Neuronal stem cell (in vitro differentiated cells): ENCODE measurements around the gene SPCS2.

Source experiments
- DNase-seq: peaks from one replicate; pipeline ENCODE4 v3.0.0-alpha.2; 2013; ENCODE audit warnings: low spot score
- H2AFZ ChIP-seq: one replicate; pipeline ENCODE4 v1.6.1; 2013; ENCODE audit warnings: mild to moderate bottlenecking, low read length, inconsistent platforms
- H2AK5ac ChIP-seq: 2 replicates; pipeline ENCODE4 v1.6.1; 2013; ENCODE audit warnings: low read depth, mild to moderate bottlenecking, inconsistent platforms, low read length, moderate library complexity, mixed read lengths
- H2BK120ac ChIP-seq: 2 replicates; pipeline ENCODE4 v1.6.1; 2013; ENCODE audit warnings: low read depth, mild to moderate bottlenecking, inconsistent platforms, low read length, moderate library complexity, mixed read lengths
- H2BK12ac ChIP-seq: one replicate; pipeline ENCODE4 v1.6.1; 2013; ENCODE audit warnings: low read length, inconsistent platforms
- H2BK15ac ChIP-seq: 2 replicates; pipeline ENCODE4 v1.6.1; 2013; ENCODE audit warnings: mild to moderate bottlenecking, low read length, inconsistent platforms, mixed read lengths
- H2BK5ac ChIP-seq: one replicate; pipeline ENCODE4 v1.6.1; 2013; ENCODE audit warnings: inconsistent platforms, mild to moderate bottlenecking, low read length, moderate library complexity
- H3K14ac ChIP-seq: one replicate; pipeline ENCODE4 v1.6.1; 2013; ENCODE audit warnings: low read length, inconsistent platforms
- H3K18ac ChIP-seq: 2 replicates; pipeline ENCODE4 v1.6.1; 2013; ENCODE audit warnings: low read length, inconsistent platforms
- H3K23ac ChIP-seq: 2 replicates; pipeline ENCODE4 v1.6.1; 2013; ENCODE audit warnings: low read depth, mild to moderate bottlenecking, mixed read lengths, low read length, inconsistent platforms; ENCODE audit not compliant: poor library complexity
- H3K27ac ChIP-seq: replicated peaks from 3 replicates; pipeline ENCODE4 v1.5.1; 2013; ENCODE audit warnings: low read length, inconsistent platforms
- H3K27me3 ChIP-seq, 3 experiments: 2 replicates each; pipeline ENCODE4 v1.6.1; 2013; ENCODE audit warnings: low read length in 3 of 3, mild to moderate bottlenecking in 2 of 3, inconsistent platforms in 1 of 3, low read depth in 1 of 3, mixed read lengths in 1 of 3, moderate library complexity in 1 of 3; ENCODE audit not compliant: control insufficient read depth in 3 of 3, insufficient read depth in 3 of 3
- H3K36me3 ChIP-seq, 2 donors: replicated peaks in 1 of 2; 2 replicates each; pipeline ENCODE4 v1.6.1; 2013; ENCODE audit warnings: low read length in 2 of 2; ENCODE audit not compliant: control insufficient read depth in 2 of 2, insufficient read depth in 2 of 2
- H3K4ac ChIP-seq: 2 replicates; pipeline ENCODE4 v1.6.1; 2013; ENCODE audit warnings: inconsistent platforms, mild to moderate bottlenecking, low read length, moderate library complexity
- H3K4me1 ChIP-seq, 2 donors: 1 replicate in 1 of 2; 2 replicates in 1 of 2; pipeline ENCODE4 v1.6.1; 2013; ENCODE audit warnings: low read length in 2 of 2, low read depth in 1 of 2; ENCODE audit not compliant: control insufficient read depth in 2 of 2, insufficient read depth in 1 of 2
- H3K4me2 ChIP-seq: one replicate; pipeline ENCODE4 v1.6.1; 2013; ENCODE audit warnings: mild to moderate bottlenecking, low read length, inconsistent platforms; ENCODE audit not compliant: insufficient read depth, poor library complexity, severe bottlenecking
- H3K4me3 ChIP-seq, 2 donors: 2 replicates each; pipeline ENCODE4 v1.5.1; 2013; ENCODE audit warnings: low read length in 2 of 2, mild to moderate bottlenecking in 2 of 2, inconsistent platforms in 1 of 2, moderate library complexity in 1 of 2
- H3K79me1 ChIP-seq: one replicate; pipeline ENCODE4 v1.6.1; 2013; ENCODE audit warnings: low read depth, mild to moderate bottlenecking, inconsistent platforms, low read length, moderate library complexity
- H3K9ac ChIP-seq: one replicate; pipeline ENCODE4 v1.6.1; 2013; ENCODE audit warnings: mild to moderate bottlenecking, low read depth, low read length, inconsistent platforms; ENCODE audit not compliant: poor library complexity
- H3K9me3 ChIP-seq, 2 donors: replicated peaks in 1 of 2; 2 replicates each; pipeline versions ENCODE3 to v1.6.1; 2013; ENCODE audit warnings: low read length in 2 of 2, mild to moderate bottlenecking in 2 of 2, inconsistent platforms in 1 of 2, low read depth in 1 of 2, mixed read lengths in 1 of 2, moderate library complexity in 1 of 2; ENCODE audit not compliant: control insufficient read depth in 2 of 2, insufficient read depth in 1 of 2
- H4K8ac ChIP-seq: one replicate; pipeline ENCODE4 v1.6.1; 2013; ENCODE audit warnings: low read depth, mild to moderate bottlenecking, inconsistent platforms, low read length, moderate library complexity
- H4K91ac ChIP-seq: one replicate; pipeline ENCODE4 v1.6.1; 2013; ENCODE audit warnings: low read length, low read depth, mild to moderate bottlenecking, inconsistent platforms; ENCODE audit not compliant: poor library complexity
- WGBS, 2 donors: extraction: QIAGEN DNeasy Blood & Tissue Kit; methylation state at CpG; one replicate each; pipeline ENCODE4 v1.1.7; 2013; ENCODE audit warnings: missing lambda C conversion rate in 2 of 2, mixed read lengths in 1 of 2; ENCODE audit not compliant: insufficient read length in 2 of 2, insufficient replicate concordance in 1 of 2; ENCODE audit errors: extremely low coverage in 2 of 2; 5-methylcytosine and 5-hydroxymethylcytosine counted together

The SPCS2 gene

GRCh38 chr11:74953451-74953850, 4.4 kb downstream of the SPCS2 start:
- peaks cover 5% of the 10 kb centered on the region in 2 donors for H3K4me1 ChIP-seq
- no peak overlapping the region for H4K91ac ChIP-seq
- no peak overlapping the region for H4K8ac ChIP-seq
- H2AK5ac ChIP-seq, result no peak overlapping the region
- no peak overlapping the region for H2BK12ac ChIP-seq
- no peak overlapping the region for H3K27ac ChIP-seq
- H3K4me3 ChIP-seq, result no peak overlapping the region
- H3K9me3 ChIP-seq, result peaks cover 0 to 2% of the 10 kb centered on the region in 2 donors
- H2AFZ ChIP-seq, result no peak overlapping the region
- H3K27me3 ChIP-seq, result no peaks in the 10 kb centered on the region
- no peak overlapping the region for H3K9ac ChIP-seq
- peaks cover 2% of the 10 kb centered on the region for H3K79me1 ChIP-seq
- no peak overlapping the region for H3K4ac ChIP-seq
- H3K36me3 ChIP-seq, result peaks cover 8 to 63% of the 10 kb centered on the region in 2 donors
- DNase-seq, result no peak
- no peak overlapping the region for H3K4me2 ChIP-seq
- no peak overlapping the region for H3K23ac ChIP-seq
- H2BK5ac ChIP-seq, result no peak overlapping the region
- H2BK120ac ChIP-seq, result no peak overlapping the region
- WGBS, 2 donors, result no CpG with 5 or more reads among the region's 5 CpGs
- H3K14ac ChIP-seq, result no peak overlapping the region
- H3K18ac ChIP-seq, result no peak overlapping the region
- no peak overlapping the region for H2BK15ac ChIP-seq

GRCh38 chr11:74954199-74954598, 5.1 kb downstream of the SPCS2 start:
- H3K23ac ChIP-seq, result no peak overlapping the region
- H2BK5ac ChIP-seq, result no peak overlapping the region
- H4K8ac ChIP-seq, result no peak overlapping the region
- no peak overlapping the region for H2AFZ ChIP-seq
- no peak overlapping the region for H3K27ac ChIP-seq
- H3K36me3 ChIP-seq, result peaks cover 8 to 66% of the 10 kb centered on the region in 2 donors
- H2BK12ac ChIP-seq, result no peak overlapping the region
- no peak overlapping the region for H3K4me2 ChIP-seq
- no peak overlapping the region for H3K9ac ChIP-seq
- H3K27me3 ChIP-seq, result no peaks in the 10 kb centered on the region
- H3K79me1 ChIP-seq, result peaks cover 2% of the 10 kb centered on the region
- H4K91ac ChIP-seq, result no peak overlapping the region
- H2AK5ac ChIP-seq, result no peak overlapping the region
- no peak for DNase-seq
- H3K4me1 ChIP-seq, result peaks cover 3 to 5% of the 10 kb centered on the region in 2 donors
- H2BK15ac ChIP-seq, result no peak overlapping the region
- H3K14ac ChIP-seq, result no peak overlapping the region
- H3K4ac ChIP-seq, result no peak overlapping the region
- no peak overlapping the region for H2BK120ac ChIP-seq
- WGBS, 2 donors, result no CpG with 5 or more reads among the region's 1 CpG
- H3K9me3 ChIP-seq, result peaks cover 0 to 2% of the 10 kb centered on the region in 2 donors
- no peak overlapping the region for H3K18ac ChIP-seq
- no peak overlapping the region for H3K4me3 ChIP-seq

- no peak overlapping the region for H2BK5ac ChIP-seq
- H2BK120ac ChIP-seq, result no peak overlapping the region
- H4K91ac ChIP-seq, result no peak overlapping the region
- no peak overlapping the region for H3K4me2 ChIP-seq
- H3K4me3 ChIP-seq, result no peak overlapping the region
- DNase-seq, result no peak
- H3K36me3 ChIP-seq, result peaks cover 8 to 73% of the 10 kb centered on the region in 2 donors
- no peak overlapping the region for H3K27ac ChIP-seq
- no peak overlapping the region for H2BK15ac ChIP-seq
- H3K14ac ChIP-seq, result no peak overlapping the region
- no peak overlapping the region for H2AFZ ChIP-seq
- no peak overlapping the region for H3K18ac ChIP-seq
- peaks cover 2% of the 10 kb centered on the region for H3K79me1 ChIP-seq
- H3K4me1 ChIP-seq, result no peaks in the 10 kb centered on the region
- no peak overlapping the region for H3K9ac ChIP-seq
- H3K9me3 ChIP-seq, result peaks cover 0 to 2% of the 10 kb centered on the region in 2 donors
- H3K4ac ChIP-seq, result no peak overlapping the region
- H3K27me3 ChIP-seq, result no peaks in the 10 kb centered on the region
- H3K23ac ChIP-seq, result no peak overlapping the region
- H2AK5ac ChIP-seq, result no peak overlapping the region
- H4K8ac ChIP-seq, result no peak overlapping the region
- H2BK12ac ChIP-seq, result no peak overlapping the region
- WGBS, 2 donors, result no CpG with 5 or more reads among the region's 4 CpGs
Measured at GRCh38 chr11:74956397-74957015, 7.4 kb downstream of the SPCS2 start.

- no peak overlapping the region for H3K4me2 ChIP-seq
- H3K4ac ChIP-seq, result no peak overlapping the region
- H3K27me3 ChIP-seq, result no peaks in the 10 kb centered on the region
- no peak overlapping the region for H3K9ac ChIP-seq
- H3K36me3 ChIP-seq, result peaks cover 8 to 74% of the 10 kb centered on the region in 2 donors
- no peak overlapping the region for H3K14ac ChIP-seq
- WGBS, 2 donors, result no CpG with 5 or more reads among the region's 1 CpG
- no peak overlapping the region for H2BK5ac ChIP-seq
- H3K9me3 ChIP-seq, result peaks cover 0 to 2% of the 10 kb centered on the region in 2 donors
- no peak overlapping the region for H3K18ac ChIP-seq
- no peak overlapping the region for H2AK5ac ChIP-seq
- no peak overlapping the region for H2AFZ ChIP-seq
- H3K4me3 ChIP-seq, result no peak overlapping the region
- H2BK120ac ChIP-seq, result no peak overlapping the region
- no peak overlapping the region for H3K27ac ChIP-seq
- no peak for DNase-seq
- no peak overlapping the region for H3K23ac ChIP-seq
- no peak overlapping the region for H2BK12ac ChIP-seq
- H2BK15ac ChIP-seq, result no peak overlapping the region
- H3K4me1 ChIP-seq, result no peaks in the 10 kb centered on the region
- H4K91ac ChIP-seq, result no peak overlapping the region
- H4K8ac ChIP-seq, result no peak overlapping the region
- H3K79me1 ChIP-seq, result peaks cover 4% of the 10 kb centered on the region
Measured at GRCh38 chr11:74957937-74958629, 9.0 kb downstream of the SPCS2 start.
